Measurements from ENCODE around the gene MBOAT2.

Gene MBOAT2

DNA sequence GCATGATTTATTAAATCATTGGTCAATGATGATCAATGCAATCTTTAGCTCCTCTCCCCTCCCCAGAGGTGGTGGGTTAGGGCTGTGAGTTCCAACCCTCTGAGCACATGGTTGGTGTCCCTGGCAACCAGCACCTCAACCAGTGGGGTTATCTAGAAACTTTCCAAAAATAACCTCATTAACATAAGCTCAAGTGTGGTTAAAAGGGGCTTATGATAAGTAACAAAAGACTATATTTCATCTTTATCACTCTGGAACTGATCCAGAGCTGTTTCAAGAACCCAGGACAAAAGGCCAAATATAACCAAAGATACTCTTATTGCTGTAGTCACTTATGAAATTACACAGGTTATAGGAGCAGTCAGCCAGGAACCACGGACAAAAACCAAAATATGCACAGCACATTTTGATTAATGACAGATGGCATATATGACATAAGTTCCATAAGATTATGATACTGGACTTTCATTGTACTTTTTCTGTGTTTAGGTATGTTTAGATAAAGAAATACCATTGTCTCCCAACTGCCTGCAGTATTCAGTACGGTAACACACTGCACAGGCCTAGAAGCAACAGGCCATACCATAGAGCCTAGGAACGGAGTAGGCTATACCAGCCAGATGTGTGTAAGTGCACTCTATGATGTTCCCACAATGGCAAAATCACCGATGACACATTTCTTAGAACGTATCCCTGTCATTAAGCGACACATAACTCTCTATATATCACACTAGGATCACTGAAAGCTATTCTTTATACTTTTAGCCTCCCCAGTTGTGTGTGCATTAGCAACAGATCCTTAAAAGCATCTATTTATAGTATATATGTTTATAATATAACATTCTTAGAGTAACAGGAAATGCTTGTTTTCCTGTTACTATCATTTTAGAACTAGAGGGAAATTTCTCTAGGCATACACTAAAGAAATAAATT, 197.9 kb downstream of the MBOAT2 start:
- no peak for DNase-seq

- no peak for DNase-seq
Observed at GRCh38 chr2:8803658-8804379, 199.7 kb downstream of the MBOAT2 start.

DNA sequence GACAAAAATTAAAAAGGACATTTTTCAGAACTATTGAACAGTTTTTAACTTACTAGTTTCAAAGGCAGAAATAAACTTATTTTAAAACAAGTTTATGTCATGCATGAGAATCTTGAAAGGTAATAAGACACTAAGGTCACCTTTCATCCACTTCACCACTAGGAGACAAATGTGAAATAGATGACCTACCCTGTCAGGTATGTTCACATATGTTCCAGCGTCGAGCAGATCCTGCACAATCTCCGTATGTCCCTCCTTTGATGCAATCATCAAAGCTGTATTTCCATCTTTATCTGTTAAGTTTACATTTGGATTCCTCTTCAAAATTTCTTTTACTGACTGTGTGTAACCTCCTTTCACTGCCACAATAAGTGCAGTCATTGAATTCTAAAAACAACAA, 200.7 kb downstream of the MBOAT2 start:
- DNase-seq, result no peak

All from midbrain (tissue), 1 donor.